IMR-90 (cell line): ENCODE measurements around the gene CFAP221. TPM values are rescaled to one million over a fixed set of nuclear protein-coding genes. Genes with fewer than 3 reads are reported as not detected.

Experiments
- ATAC-seq: fragments of 200-7000 bp; cut with Tn5 transposase; 2 replicates; pipeline ENCODE4 v1.9.1; 2020; ENCODE audit warnings: low read depth, mild to moderate bottlenecking, moderate library complexity
- BruUV-seq: library from RNA; stranded (reverse); fragments of 400-500 nt; replicated peaks from 2 replicates; lab custom pipeline; 2021; lab: Mats Ljungman, UMichigan
- CTCF ChIA-PET: fragments of 300-600 bp; formaldehyde crosslinking; extraction: SDS; loops from one replicate; lab custom pipeline; 2021; ENCODE audit warnings: antibody characterized with exemption; lab: Yijun Ruan, JAX
- POLR2A ChIA-PET: fragments of 300-600 bp; sonication (Branson Sonifier 250); formaldehyde crosslinking; loops from one replicate; lab custom pipeline; 2022; ENCODE audit warnings: antibody characterized with exemption; ENCODE audit not compliant: unreplicated experiment; lab: Charles Lee
- DNase-seq: peaks from one replicate; pipeline ENCODE4 v3.0.0; 2013
- H2AFZ ChIP-seq: replicated peaks from 2 replicates; pipeline ENCODE3; 2013; ENCODE audit warnings: low read length, mild to moderate bottlenecking; ENCODE audit not compliant: poor library complexity
- H2AK5ac ChIP-seq: 2 replicates; pipeline ENCODE4 v1.6.1; 2013; ENCODE audit warnings: low read depth, low read length, inconsistent platforms
- H2AK9ac ChIP-seq: replicated peaks from 2 replicates; pipeline ENCODE3; 2013; ENCODE audit warnings: mild to moderate bottlenecking, low read depth, low read length, moderate library complexity; ENCODE audit not compliant: poor library complexity
- H2BK120ac ChIP-seq: 2 replicates; pipeline ENCODE4 v1.6.1; 2013; ENCODE audit warnings: low read depth, low read length, inconsistent platforms
- H2BK15ac ChIP-seq: 3 replicates; pipeline ENCODE4 v1.6.1; 2013; ENCODE audit warnings: low read depth, low read length, inconsistent platforms
- H2BK20ac ChIP-seq: 2 replicates; pipeline ENCODE4 v1.6.1; 2013; ENCODE audit warnings: low read depth, mild to moderate bottlenecking, inconsistent platforms, low read length, moderate library complexity
- H2BK5ac ChIP-seq: 2 replicates; pipeline ENCODE4 v1.6.1; 2013; ENCODE audit warnings: mild to moderate bottlenecking, low read depth, low read length, inconsistent platforms; ENCODE audit not compliant: poor library complexity, severe bottlenecking
- H3K14ac ChIP-seq: replicated peaks from 2 replicates; pipeline ENCODE4 v1.6.1; 2013; ENCODE audit warnings: low read depth, low read length, inconsistent platforms
- H3K18ac ChIP-seq: 2 replicates; pipeline ENCODE4 v1.6.1; 2013; ENCODE audit warnings: low read depth, low read length, control low read depth
- H3K23ac ChIP-seq: 2 replicates; pipeline ENCODE4 v1.6.1; 2013; ENCODE audit warnings: low read depth, low read length, inconsistent platforms
- H3K27ac ChIP-seq: 2 replicates; pipeline ENCODE4 v1.5.1; 2013; ENCODE audit warnings: mild to moderate bottlenecking, control low read depth, low read length; ENCODE audit not compliant: insufficient read depth
- H3K27me3 ChIP-seq: 2 replicates; pipeline ENCODE4 v1.6.1; 2013; ENCODE audit warnings: low read length; ENCODE audit not compliant: control insufficient read depth, insufficient read depth
- H3K36me3 ChIP-seq: 2 replicates; pipeline ENCODE4 v1.6.1; 2013; ENCODE audit warnings: low read length, mixed read lengths; ENCODE audit not compliant: control insufficient read depth, insufficient read depth
- H3K4ac ChIP-seq: 2 replicates; pipeline ENCODE4 v1.6.1; 2013; ENCODE audit warnings: low read depth, low read length, inconsistent platforms
- H3K4me1 ChIP-seq: 2 replicates; pipeline ENCODE4 v1.6.1; 2013; ENCODE audit warnings: low read length, mixed read lengths; ENCODE audit not compliant: control insufficient read depth, insufficient read depth
- H3K4me2 ChIP-seq: 2 replicates; pipeline ENCODE4 v1.6.1; 2013; ENCODE audit warnings: low read depth, mild to moderate bottlenecking, control low read depth, low read length, moderate library complexity
- H3K4me3 ChIP-seq: 2 replicates; pipeline ENCODE4 v1.5.1; 2013; ENCODE audit warnings: low read depth, mild to moderate bottlenecking, control low read depth, low read length, moderate library complexity; ENCODE audit not compliant: insufficient read depth
- H3K56ac ChIP-seq: 2 replicates; pipeline ENCODE4 v1.6.1; 2013; ENCODE audit warnings: low read length, inconsistent platforms; ENCODE audit not compliant: insufficient read depth; ENCODE audit errors: extremely low read depth
- H3K79me1 ChIP-seq, 2 experiments: 2 replicates each; pipeline ENCODE4 v1.6.1; 2013; ENCODE audit warnings: low read length in 2 of 2, inconsistent platforms in 1 of 2, low read depth in 1 of 2
- H3K9ac ChIP-seq: 2 replicates; pipeline ENCODE4 v1.6.1; 2013; ENCODE audit warnings: low read depth, low read length, control low read depth
- H3K9me1 ChIP-seq: 2 replicates; pipeline ENCODE4 v1.6.1; 2013; ENCODE audit warnings: low read length, inconsistent platforms; ENCODE audit not compliant: insufficient read depth
- H3K9me3 ChIP-seq: 2 replicates; pipeline ENCODE4 v1.6.1; 2013; ENCODE audit warnings: low read length; ENCODE audit not compliant: control insufficient read depth, insufficient read depth
- H4K20me1 ChIP-seq: 2 replicates; pipeline ENCODE4 v1.6.1; 2013; ENCODE audit warnings: low read length, inconsistent platforms; ENCODE audit not compliant: insufficient read depth
- H4K5ac ChIP-seq: 2 replicates; pipeline ENCODE4 v1.6.1; 2013; ENCODE audit warnings: mild to moderate bottlenecking, low read depth, low read length, control low read depth
- H4K8ac ChIP-seq, 2 experiments: 2 replicates each; pipeline ENCODE4 v1.6.1; 2013; ENCODE audit warnings: low read depth in 2 of 2, low read length in 2 of 2, control low read depth in 1 of 2, inconsistent platforms in 1 of 2
- H4K91ac ChIP-seq: 2 replicates; pipeline ENCODE4 v1.6.1; 2013; ENCODE audit warnings: low read depth, low read length, inconsistent platforms; ENCODE audit not compliant: insufficient read depth
- BHLHE40 ChIP-seq: fragments of 150-350 bp; IDR thresholded peaks from 2 replicates; pipeline ENCODE4 v1.6.1; 2016; ENCODE audit warnings: mild to moderate bottlenecking, low read depth, low read length
- CEBPB ChIP-seq: IDR thresholded peaks from 2 replicates; pipeline ENCODE4 v1.6.1; 2012; ENCODE audit warnings: low read depth, low read length, improper control_type of control experiment
- CHD1 ChIP-seq: IDR thresholded peaks from 2 replicates; pipeline ENCODE4 v1.6.1; 2012; ENCODE audit warnings: low read depth, low read length, improper control_type of control experiment
- FOS ChIP-seq: fragments of 150-350 bp; IDR thresholded peaks from 2 replicates; pipeline ENCODE4 v1.6.1; 2016; ENCODE audit warnings: low read depth, low read length
- MAFK ChIP-seq: IDR thresholded peaks from 2 replicates; pipeline ENCODE4 v1.6.1; 2012; ENCODE audit warnings: low read depth, low read length, improper control_type of control experiment
- RCOR1 ChIP-seq: IDR thresholded peaks from 2 replicates; pipeline ENCODE4 v1.6.1; 2012; ENCODE audit warnings: mild to moderate bottlenecking, low read length, improper control_type of control experiment; ENCODE audit not compliant: insufficient replicate concordance
- RFX5 ChIP-seq: IDR thresholded peaks from 2 replicates; pipeline ENCODE4 v1.8.0; 2012; ENCODE audit warnings: low read depth, mild to moderate bottlenecking, low read length, moderate library complexity
- SMC3 ChIP-seq: fragments of 150-350 bp; IDR thresholded peaks from 2 replicates; pipeline ENCODE4 v1.6.1; 2016; ENCODE audit warnings: low read depth, mild to moderate bottlenecking, antibody characterized with exemption, low read length, moderate library complexity
- WGBS, 2 experiments: methylation state at CpG; one replicate each; pipeline versions ENCODE4 v1.1.5 to v1.1.7; 2013; ENCODE audit warnings: missing lambda C conversion rate in 2 of 2; ENCODE audit not compliant: insufficient read length in 1 of 2; ENCODE audit errors: extremely low coverage in 2 of 2; 5-methylcytosine and 5-hydroxymethylcytosine counted together
- dilution Hi-C: fragments of 300-500 bp; cut with HindIII; formaldehyde crosslinking; loops from one replicate; pipeline ENCODE4 v1.14.3; 2018; ENCODE audit warnings: low sequenced_read_pairs; ENCODE audit not compliant: unreplicated experiment
- in situ Hi-C: fragments of 300-500 bp; cut with MboI; formaldehyde crosslinking; loops from 3 replicates; pipeline ENCODE4 v1.14.3; 2019; ENCODE audit warnings: low sequenced_read_pairs, inconsistent platforms, mixed read lengths
- intact Hi-C: fragments of 100-400 bp; cut with micrococcal nuclease; formaldehyde crosslinking; loops from 2 replicates; pipeline ENCODE4 v1.10.0; 2022
- polyA plus RNA-seq, 3 experiments: library from polyadenylated mRNA; depleted of rRNA; stranded (reverse); fragments of >200 nt; gene quantifications; 2 replicates each; pipeline ENCODE4 v1.2.3, GENCODE V29; 2012; ENCODE audit warnings: low replicate concordance in 1 of 3
- total RNA-seq: library from RNA; depleted of rRNA; stranded (reverse); fragments of >200 nt; gene quantifications from 2 replicates; pipeline ENCODE4 v1.2.3, GENCODE V29; 2012
- TF ChIP-seq, protein P1 (sequence below): fragments of 150-350 bp; IDR thresholded peaks from 2 replicates; pipeline ENCODE4 v1.6.1; 2017; ENCODE audit warnings: mild to moderate bottlenecking, antibody characterized with exemption, low read length, low read depth
- TF ChIP-seq, protein P2 (sequence below): conservative IDR thresholded peaks from 2 replicates; pipeline ENCODE4 v1.5.1; 2012; ENCODE audit warnings: mild to moderate bottlenecking, low read depth, low read length, improper control_type of control experiment
- TF ChIP-seq, protein P3 (sequence below): fragments of 150-350 bp; IDR thresholded peaks from 2 replicates; pipeline ENCODE4 v1.6.1; 2016; ENCODE audit warnings: low read depth, mild to moderate bottlenecking, low read length, moderate library complexity, borderline replicate concordance

Gene CFAP221
- total and polyA plus RNA-seq, 2 of the 4 experiments (the other 2 are of a cell fraction) = not detected

DNA sequence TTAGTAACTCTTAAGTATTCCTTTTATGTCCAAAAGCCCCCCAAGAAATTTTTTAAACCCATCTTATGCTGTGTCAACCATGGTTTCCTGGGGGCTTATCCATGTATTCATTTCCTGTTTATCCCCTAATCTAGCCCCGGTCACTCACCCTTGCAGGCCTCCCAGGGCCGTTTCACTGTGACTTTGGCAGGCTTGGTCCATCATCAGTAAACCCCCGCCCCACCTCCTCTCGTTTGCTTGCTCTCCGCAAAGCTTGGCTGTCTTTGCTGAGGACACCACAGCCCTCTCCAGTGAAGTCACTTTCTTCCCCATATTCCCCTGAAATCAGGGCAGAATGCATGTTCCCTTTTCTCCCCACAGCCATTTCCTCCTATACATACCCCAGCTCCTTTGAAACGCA is 127.5 kb downstream of the CFAP221 start:
- Histone ChIP-seq H2BK5ac (no peak overlapping the region), H2BK15ac (no peak overlapping the region), H3K36me3 (no peaks in the 10 kb centered on the region), H3K14ac (no peak overlapping the region), H4K5ac (no peak overlapping the region), H2BK120ac (no peak overlapping the region), H4K20me1 (no peaks in the 10 kb centered on the region), H3K79me1 (no peaks in the 10 kb centered on the region), H2AFZ (no peak overlapping the region), H3K4me1 (no peaks in the 10 kb centered on the region), H3K27ac (no peak overlapping the region), H2AK5ac (no peak overlapping the region), H3K18ac (no peak overlapping the region), H3K9ac (no peak overlapping the region), H3K27me3 (peaks cover 33% of the 10 kb centered on the region), H3K4me2 (no peak overlapping the region), H3K4me3 (no peak overlapping the region), H3K4ac (no peak overlapping the region), H4K8ac (no peak overlapping the region), H4K91ac (no peak overlapping the region), H2BK20ac (no peak overlapping the region), H3K56ac (no peak overlapping the region), H3K9me1 (no peaks in the 10 kb centered on the region), H3K9me3 (no peaks in the 10 kb centered on the region), H2AK9ac (no peak overlapping the region), H3K23ac (no peak overlapping the region)
- dilution Hi-C loops = no loop called here
- ChIA-PET POLR2A (no interaction called here), CTCF (no interaction called here)
- in situ Hi-C loops = no loop called here
- no peak for ATAC-seq
- no TSS peak for BruUV-seq
- WGBS, 2 experiments = 15% methylated on average over 5 of the region's 6 CpGs; no CpG with 5 or more reads in 1 of the 2 experiments
- DNase-seq = no peak
- TF ChIP-seq, protein P1, sequence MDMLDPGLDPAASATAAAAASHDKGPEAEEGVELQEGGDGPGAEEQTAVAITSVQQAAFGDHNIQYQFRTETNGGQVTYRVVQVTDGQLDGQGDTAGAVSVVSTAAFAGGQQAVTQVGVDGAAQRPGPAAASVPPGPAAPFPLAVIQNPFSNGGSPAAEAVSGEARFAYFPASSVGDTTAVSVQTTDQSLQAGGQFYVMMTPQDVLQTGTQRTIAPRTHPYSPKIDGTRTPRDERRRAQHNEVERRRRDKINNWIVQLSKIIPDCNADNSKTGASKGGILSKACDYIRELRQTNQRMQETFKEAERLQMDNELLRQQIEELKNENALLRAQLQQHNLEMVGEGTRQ = no peak
- TF ChIP-seq MAFK (no peak), CEBPB (no peak), SMC3 (no peak), FOS (no peak), RCOR1 (no peak), RFX5 (no peak), CHD1 (no peak), BHLHE40 (no peak)
- TF ChIP-seq, protein P2, sequence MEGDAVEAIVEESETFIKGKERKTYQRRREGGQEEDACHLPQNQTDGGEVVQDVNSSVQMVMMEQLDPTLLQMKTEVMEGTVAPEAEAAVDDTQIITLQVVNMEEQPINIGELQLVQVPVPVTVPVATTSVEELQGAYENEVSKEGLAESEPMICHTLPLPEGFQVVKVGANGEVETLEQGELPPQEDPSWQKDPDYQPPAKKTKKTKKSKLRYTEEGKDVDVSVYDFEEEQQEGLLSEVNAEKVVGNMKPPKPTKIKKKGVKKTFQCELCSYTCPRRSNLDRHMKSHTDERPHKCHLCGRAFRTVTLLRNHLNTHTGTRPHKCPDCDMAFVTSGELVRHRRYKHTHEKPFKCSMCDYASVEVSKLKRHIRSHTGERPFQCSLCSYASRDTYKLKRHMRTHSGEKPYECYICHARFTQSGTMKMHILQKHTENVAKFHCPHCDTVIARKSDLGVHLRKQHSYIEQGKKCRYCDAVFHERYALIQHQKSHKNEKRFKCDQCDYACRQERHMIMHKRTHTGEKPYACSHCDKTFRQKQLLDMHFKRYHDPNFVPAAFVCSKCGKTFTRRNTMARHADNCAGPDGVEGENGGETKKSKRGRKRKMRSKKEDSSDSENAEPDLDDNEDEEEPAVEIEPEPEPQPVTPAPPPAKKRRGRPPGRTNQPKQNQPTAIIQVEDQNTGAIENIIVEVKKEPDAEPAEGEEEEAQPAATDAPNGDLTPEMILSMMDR = no peak
- TF ChIP-seq, protein P3, sequence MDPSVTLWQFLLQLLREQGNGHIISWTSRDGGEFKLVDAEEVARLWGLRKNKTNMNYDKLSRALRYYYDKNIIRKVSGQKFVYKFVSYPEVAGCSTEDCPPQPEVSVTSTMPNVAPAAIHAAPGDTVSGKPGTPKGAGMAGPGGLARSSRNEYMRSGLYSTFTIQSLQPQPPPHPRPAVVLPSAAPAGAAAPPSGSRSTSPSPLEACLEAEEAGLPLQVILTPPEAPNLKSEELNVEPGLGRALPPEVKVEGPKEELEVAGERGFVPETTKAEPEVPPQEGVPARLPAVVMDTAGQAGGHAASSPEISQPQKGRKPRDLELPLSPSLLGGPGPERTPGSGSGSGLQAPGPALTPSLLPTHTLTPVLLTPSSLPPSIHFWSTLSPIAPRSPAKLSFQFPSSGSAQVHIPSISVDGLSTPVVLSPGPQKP = no peak
- intact Hi-C loops = no loop called here
